T-cell (primary cell): ENCODE measurements around the gene ITPK1. TPM values are rescaled to one million over a fixed set of nuclear protein-coding genes. Genes with fewer than 3 reads are reported as not detected.

Source experiments
- ATAC-seq, 4 experiments: fragments of 200-7000 bp in 3 of 4; fragments of 150-1000 bp in 1 of 4; cut with Tn5 transposase; replicated peaks in 1 of 4; 1 replicate in 3 of 4; 2 replicates in 1 of 4; pipeline ENCODE4 v1.10.0; 2021; ENCODE audit warnings: moderate library complexity in 3 of 4, mild to moderate bottlenecking in 2 of 4, moderate number of reproducible peaks in 1 of 4
- CTCF ChIA-PET, 2 donors: fragments of 300-600 bp; sonication (Branson Sonifier 250); formaldehyde crosslinking; loops; one replicate each; lab custom pipeline; 2022; ENCODE audit warnings: antibody characterized with exemption in 2 of 2; lab: Charles Lee
- POLR2A ChIA-PET, 2 donors: fragments of 300-600 bp; sonication (Branson Sonifier 250); formaldehyde crosslinking; loops; one replicate each; lab custom pipeline; 2022; ENCODE audit warnings: antibody characterized with exemption in 2 of 2; lab: Charles Lee
- DNase-seq, 35 experiments: peaks; one replicate each; pipeline versions ENCODE4 v3.0.0 to v3.0.0-alpha.2; 2013 to 2023
- H3K27ac ChIP-seq: one replicate; pipeline ENCODE4 v1.5.1; 2013; ENCODE audit warnings: low read length
- H3K27me3 ChIP-seq, 2 experiments: replicated peaks in 1 of 2; 1 replicate in 1 of 2; 2 replicates in 1 of 2; pipeline versions ENCODE4 v1.6.1 to v1.7.0; 2013; ENCODE audit warnings: low read length in 1 of 2, mixed read lengths in 1 of 2; ENCODE audit not compliant: control insufficient read depth in 2 of 2, insufficient read depth in 2 of 2; ENCODE audit errors: extremely low read depth in 1 of 2
- H3K36me3 ChIP-seq, 2 donors: 1 replicate in 1 of 2; 2 replicates in 1 of 2; pipeline versions ENCODE4 v1.6.1 to v1.7.0; 2013; ENCODE audit warnings: low read length in 1 of 2; ENCODE audit not compliant: control insufficient read depth in 2 of 2, insufficient read depth in 1 of 2; ENCODE audit errors: extremely low read depth in 1 of 2
- H3K4me1 ChIP-seq, 2 experiments: 1 replicate in 1 of 2; 2 replicates in 1 of 2; pipeline versions ENCODE4 v1.6.1 to v1.7.0; 2013; ENCODE audit warnings: low read length in 2 of 2, mixed read lengths in 1 of 2; ENCODE audit not compliant: insufficient read depth in 2 of 2, control insufficient read depth in 1 of 2; ENCODE audit errors: extremely low read depth in 1 of 2
- H3K4me3 ChIP-seq, 2 donors: 1 replicate in 1 of 2; 2 replicates in 1 of 2; pipeline versions ENCODE4 v1.5.1 to v1.7.0; 2013; ENCODE audit warnings: mild to moderate bottlenecking in 2 of 2, low read length in 1 of 2, moderate library complexity in 1 of 2; ENCODE audit not compliant: control insufficient read depth in 1 of 2; ENCODE audit errors: extremely low read depth in 1 of 2
- H3K9me3 ChIP-seq: 2 replicates; pipeline ENCODE4 v1.7.0; 2013
- H3K27ac Mint-ChIP-seq, 2 donors: one replicate each; pipeline ENCODE4 v1.8.0; 2020 to 2021; ENCODE audit warnings: mild to moderate bottlenecking in 2 of 2, mixed read lengths in 2 of 2
- H3K27me3 Mint-ChIP-seq, 2 donors: one replicate each; pipeline ENCODE4 v1.8.0; 2021 to 2022; ENCODE audit warnings: mixed read lengths in 2 of 2
- H3K36me3 Mint-ChIP-seq: one replicate; pipeline ENCODE4 v1.8.0; 2021; ENCODE audit warnings: mixed read lengths
- H3K4me1 Mint-ChIP-seq, 3 donors: one replicate each; pipeline ENCODE4 v1.8.0; 2020 to 2022; ENCODE audit warnings: mixed read lengths in 3 of 3, mild to moderate bottlenecking in 1 of 3
- H3K4me3 Mint-ChIP-seq, 3 donors: one replicate each; pipeline ENCODE4 v1.8.0; 2020 to 2022; ENCODE audit warnings: mild to moderate bottlenecking in 3 of 3, mixed read lengths in 3 of 3, moderate library complexity in 3 of 3
- H3K9me3 Mint-ChIP-seq, 3 donors: one replicate each; pipeline ENCODE4 v1.8.0; 2020 to 2022; ENCODE audit warnings: mixed read lengths in 3 of 3
- WGBS: methylation state at CpG from one replicate; pipeline ENCODE4 v1.1.5; 2013; ENCODE audit warnings: missing lambda C conversion rate; ENCODE audit not compliant: insufficient coverage; 5-methylcytosine and 5-hydroxymethylcytosine counted together
- total RNA-seq, 35 experiments: library from RNA in 6 of 35; stranded (reverse) in 6 of 35; fragments of 120-200 nt in 1 of 35; gene quantifications; one replicate each; pipeline versions ENCODE4 v1.2.1 to v1.2.4 and lab custom pipeline; 2013 to 2026

The ITPK1 gene
- total RNA-seq, 5 donors from 2014 or later (not counting 1 experiment from before 2014, with no cell fraction given) = 28.0 to 43.0 (median 39.5) TPM

DNA sequence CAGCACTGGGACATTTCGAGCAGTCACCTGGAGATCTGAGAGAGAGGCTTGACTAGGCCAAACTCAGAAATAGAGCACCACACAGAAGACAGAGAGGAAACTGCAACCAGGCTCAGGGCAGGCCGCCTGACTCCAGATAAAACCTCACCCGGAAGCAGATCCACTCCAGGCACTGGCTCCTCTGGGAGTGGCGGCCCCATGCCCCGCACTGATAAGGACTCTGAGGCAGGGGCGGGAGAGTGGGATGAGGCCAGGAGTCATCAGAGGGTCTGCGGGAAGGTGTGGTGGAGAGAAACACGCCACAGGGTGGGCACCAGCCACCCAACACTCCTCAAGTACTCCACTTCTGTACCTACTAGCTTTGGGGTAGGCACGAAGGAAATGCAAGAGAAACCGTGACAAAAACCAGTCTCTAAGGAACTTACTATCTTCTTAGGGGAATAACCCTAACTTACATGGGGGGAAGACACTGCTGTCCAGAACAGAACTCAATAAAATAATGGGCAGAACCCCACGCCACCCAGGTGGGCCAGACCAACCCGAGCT lies 121.5 kb downstream of the ITPK1 start:
- no peaks in the 10 kb centered on the region for H3K27me3 Mint-ChIP-seq
- Histone ChIP-seq H3K27ac (no peak overlapping the region), H3K36me3 (peaks cover 3 to 28% of the 10 kb centered on the region in 2 donors), H3K9me3 (no peaks in the 10 kb centered on the region), H3K4me1 (no peaks in the 10 kb centered on the region), H3K27me3 (no peaks in the 10 kb centered on the region), H3K4me3 (no peak overlapping the region)
- no peak for DNase-seq
- CTCF ChIA-PET = no interaction called here
- ATAC-seq = no peak
- WGBS = 100% methylated on average over 4 of the region's 12 CpGs
- H3K4me1 Mint-ChIP-seq = peaks cover 0 to 6% (median 0%) of the 10 kb centered on the region in 3 donors
- no peak overlapping the region for H3K4me3 Mint-ChIP-seq
- POLR2A ChIA-PET = no interaction called here
- no peak overlapping the region for H3K27ac Mint-ChIP-seq
- H3K9me3 Mint-ChIP-seq = no peaks in the 10 kb centered on the region
- H3K36me3 Mint-ChIP-seq = peaks cover 40% of the 10 kb centered on the region

DNA sequence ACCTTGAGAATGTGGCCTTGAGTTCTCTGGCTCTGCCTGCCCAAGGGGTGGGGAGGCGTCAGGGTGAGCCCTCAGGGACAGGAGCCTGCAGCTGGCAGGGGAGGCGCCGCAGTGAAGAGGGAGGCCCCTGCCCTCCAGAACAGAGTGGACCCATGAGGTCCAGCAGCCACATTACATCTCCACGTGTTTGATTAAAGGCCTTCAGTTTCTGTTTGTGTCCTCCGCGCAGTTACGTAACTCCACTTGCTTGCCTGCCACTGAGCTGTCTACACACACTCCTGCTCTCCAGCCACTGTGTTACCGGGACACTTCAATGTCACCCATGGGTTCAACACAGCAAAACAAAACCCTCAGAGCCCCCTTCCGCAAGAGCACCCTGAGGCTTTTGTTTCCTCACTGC lies 122.4 kb downstream of the ITPK1 start:
- peaks cover 39% of the 10 kb centered on the region for H3K36me3 Mint-ChIP-seq
- POLR2A ChIA-PET = no interaction called here
- Histone ChIP-seq H3K27me3 (no peaks in the 10 kb centered on the region), H3K9me3 (no peaks in the 10 kb centered on the region), H3K4me3 (no peak overlapping the region), H3K4me1 (no peaks in the 10 kb centered on the region), H3K36me3 (peaks cover 3 to 28% of the 10 kb centered on the region in 2 donors), H3K27ac (no peak overlapping the region)
- no peaks in the 10 kb centered on the region for H3K9me3 Mint-ChIP-seq
- CTCF ChIA-PET = no interaction called here
- no peak overlapping the region for H3K4me3 Mint-ChIP-seq
- no peak overlapping the region for H3K27ac Mint-ChIP-seq
- ATAC-seq (no peak), DNase-seq (no peak)
- peaks cover 0 to 6% (median 0%) of the 10 kb centered on the region in 3 donors for H3K4me1 Mint-ChIP-seq
- no peaks in the 10 kb centered on the region for H3K27me3 Mint-ChIP-seq
- 99% methylated on average over 9 of the region's 9 CpGs for WGBS

DNA sequence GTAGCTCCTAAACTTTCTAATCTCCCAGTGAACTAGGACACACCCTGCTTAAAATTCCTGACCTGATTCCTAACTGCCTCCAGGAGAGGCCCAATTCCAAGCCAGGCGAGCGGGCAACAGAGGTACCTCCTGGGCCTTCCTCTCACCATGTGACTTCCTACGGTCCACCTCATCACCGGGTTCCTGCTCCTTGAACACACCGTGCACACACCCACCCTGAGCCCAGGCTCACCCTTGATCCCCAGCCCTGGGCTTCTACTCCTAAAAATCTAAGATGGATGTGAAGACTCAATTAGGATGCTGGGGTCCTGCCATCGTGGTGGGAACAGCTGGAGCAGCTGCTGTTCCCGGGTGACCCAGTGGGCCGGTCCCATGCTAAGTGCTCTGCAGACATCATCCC lies 124.2 kb downstream of the ITPK1 start:
- Mint-ChIP-seq H3K27ac (no peak overlapping the region), H3K36me3 (peaks cover 29% of the 10 kb centered on the region), H3K4me3 (no peak overlapping the region), H3K9me3 (no peaks in the 10 kb centered on the region), H3K4me1 (peaks cover 0 to 3% (median 0%) of the 10 kb centered on the region in 3 donors), H3K27me3 (no peaks in the 10 kb centered on the region)
- DNase-seq (no peak), ATAC-seq (no peak)
- H3K36me3 ChIP-seq = peaks cover 9 to 25% of the 10 kb centered on the region in 2 donors
- ChIA-PET CTCF (no interaction called here), POLR2A (no interaction called here)
- no peaks in the 10 kb centered on the region for H3K4me1 ChIP-seq
- no peak overlapping the region for H3K27ac ChIP-seq
- H3K4me3 ChIP-seq = no peak overlapping the region
- 98% methylated on average over 6 of the region's 8 CpGs for WGBS
- no peaks in the 10 kb centered on the region for H3K27me3 ChIP-seq
- no peaks in the 10 kb centered on the region for H3K9me3 ChIP-seq

DNA sequence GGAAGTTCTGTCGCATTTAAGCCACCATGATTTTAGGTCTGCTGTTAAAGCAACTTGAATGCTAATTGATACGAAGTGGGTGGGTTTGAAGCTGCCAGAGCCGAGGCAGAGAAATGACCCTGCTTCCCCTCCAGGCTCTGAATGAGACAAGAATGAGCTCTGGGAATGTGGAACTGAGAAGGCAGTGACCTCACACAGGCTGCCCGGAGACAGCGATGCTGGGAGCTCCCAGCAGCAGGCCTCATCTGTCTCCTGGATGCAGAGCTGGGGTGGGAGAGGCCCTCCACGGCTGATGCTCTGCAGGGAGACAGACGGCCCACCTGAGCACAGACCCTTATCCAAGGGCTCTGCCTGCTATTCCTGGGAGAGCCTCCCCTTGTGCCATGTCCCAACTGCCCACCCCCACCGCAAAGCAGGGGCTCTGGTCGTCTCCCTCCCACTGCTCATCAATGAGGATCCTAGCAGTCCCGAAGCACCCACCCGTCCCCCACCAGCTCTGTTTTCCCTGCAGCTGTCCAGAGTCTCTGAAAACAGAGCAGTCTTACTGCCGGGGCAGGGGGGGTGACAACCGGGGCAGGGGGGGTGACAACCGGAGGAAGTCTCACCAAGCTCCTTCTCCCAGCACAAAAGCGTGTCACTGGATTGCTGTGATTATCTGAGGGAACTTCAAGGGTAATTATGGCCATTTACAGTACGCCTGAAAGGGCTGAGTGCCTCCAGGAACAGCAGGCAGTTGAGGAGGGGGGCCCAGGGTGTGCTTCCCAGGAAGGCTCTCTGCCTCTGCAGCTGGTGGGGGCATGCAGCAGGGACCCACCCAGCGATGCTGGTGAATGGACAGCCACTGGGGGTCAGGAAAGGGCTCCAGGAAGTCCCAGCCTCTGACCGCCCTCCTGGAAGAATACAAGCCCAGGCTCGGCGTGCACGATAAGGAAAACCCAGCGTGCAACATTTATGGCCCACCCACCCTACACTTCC lies 125.0 kb downstream of the ITPK1 start:
- Histone ChIP-seq H3K36me3 (peaks cover 9 to 25% of the 10 kb centered on the region in 2 donors), H3K4me1 (no peaks in the 10 kb centered on the region), H3K27ac (no peak overlapping the region), H3K27me3 (no peaks in the 10 kb centered on the region), H3K4me3 (no peak overlapping the region), H3K9me3 (no peaks in the 10 kb centered on the region)
- Mint-ChIP-seq H3K27me3 (no peaks in the 10 kb centered on the region), H3K4me1 (peaks cover 0 to 3% (median 0%) of the 10 kb centered on the region in 3 donors), H3K4me3 (no peak overlapping the region), H3K27ac (no peak overlapping the region), H3K36me3 (peaks cover 34% of the 10 kb centered on the region), H3K9me3 (no peaks in the 10 kb centered on the region)
- ATAC-seq = no peak
- ChIA-PET POLR2A (no interaction called here), CTCF (no interaction called here)
- 95% methylated on average over 6 of the region's 22 CpGs for WGBS
- no peak for DNase-seq

DNA sequence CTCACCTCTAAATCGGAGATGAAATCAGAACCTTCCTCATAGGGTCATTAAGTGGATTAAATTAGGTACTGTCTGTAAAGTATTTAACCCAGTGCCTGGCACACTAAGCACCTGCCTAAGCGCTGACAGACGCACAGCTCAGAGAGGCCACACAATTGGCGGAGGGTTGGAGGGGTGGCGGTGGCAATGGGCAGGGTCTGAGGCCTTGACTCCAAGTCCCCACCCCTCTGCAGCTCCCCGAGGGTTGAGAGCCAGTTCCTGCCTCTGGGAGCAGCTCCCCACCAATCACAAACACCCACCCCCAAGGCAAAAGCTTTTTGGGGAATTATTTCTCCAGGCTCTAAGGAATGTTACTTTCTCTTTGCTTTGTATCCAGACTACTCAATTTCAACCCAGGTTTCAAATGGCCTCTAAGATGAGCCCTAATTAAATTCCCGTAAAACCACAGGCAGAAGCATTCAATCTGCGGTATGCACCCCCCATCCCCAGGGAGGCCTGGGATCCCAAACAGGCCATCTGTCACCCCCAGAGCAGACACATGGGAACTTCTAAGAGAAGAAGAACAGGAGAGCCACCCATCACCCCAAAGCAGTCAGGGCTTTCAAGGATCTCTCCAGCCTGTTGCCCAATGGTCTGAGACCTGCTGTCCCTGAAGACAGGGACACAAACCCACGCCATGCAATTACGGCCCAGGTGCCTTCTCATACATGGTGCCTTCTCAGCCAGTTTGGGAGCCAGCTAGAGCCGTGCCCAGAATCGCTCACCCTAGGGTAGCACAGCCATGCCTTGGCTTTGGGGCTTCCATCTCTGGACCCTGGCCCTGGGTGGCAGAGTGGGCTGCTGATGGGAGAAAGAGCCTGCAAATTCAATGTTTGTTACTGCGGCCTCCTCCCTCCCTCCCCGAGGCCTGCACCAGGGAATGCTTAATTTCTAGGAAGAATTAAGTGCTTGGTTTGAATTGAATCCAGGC lies 126.7 kb downstream of the ITPK1 start:
- H3K27ac ChIP-seq = no peak overlapping the region
- ChIA-PET CTCF (no interaction called here), POLR2A (no interaction called here)
- Mint-ChIP-seq H3K36me3 (peaks cover 46% of the 10 kb centered on the region), H3K27ac (no peak overlapping the region), H3K4me3 (no peak overlapping the region), H3K27me3 (no peaks in the 10 kb centered on the region), H3K4me1 (peaks cover 0 to 3% (median 0%) of the 10 kb centered on the region in 3 donors), H3K9me3 (no peaks in the 10 kb centered on the region)
- no peak for DNase-seq
- H3K9me3 ChIP-seq = no peaks in the 10 kb centered on the region
- no peak overlapping the region for H3K4me3 ChIP-seq
- H3K27me3 ChIP-seq = no peaks in the 10 kb centered on the region
- ATAC-seq = no peak
- 95% methylated on average over 11 of the region's 14 CpGs for WGBS
- H3K4me1 ChIP-seq = no peaks in the 10 kb centered on the region
- peaks cover 8 to 25% of the 10 kb centered on the region in 2 donors for H3K36me3 ChIP-seq
